H7 (cell line): ENCODE results near the gene GPR78. TPM values are rescaled to one million over a fixed set of nuclear protein-coding genes. Genes with fewer than 3 reads are reported as not detected.
A peak's percentile ranks its signal among the peaks of the same experiment; 100 is the strongest.

Experiments
- DNase-seq: peaks from one replicate; pipeline ENCODE4 v3.0.0; 2012
- H3K27me3 ChIP-seq: 2 replicates; pipeline ENCODE4 v1.6.0; 2011; ENCODE audit warnings: mild to moderate bottlenecking, low read length; ENCODE audit not compliant: control insufficient read depth, insufficient read depth
- H3K36me3 ChIP-seq: replicated peaks from 2 replicates; pipeline ENCODE4 v1.5.1; 2011; ENCODE audit warnings: low read length; ENCODE audit not compliant: control insufficient read depth, insufficient read depth
- H3K4me3 ChIP-seq: 2 replicates; pipeline ENCODE4 v1.5.1; 2011; ENCODE audit warnings: low read depth, mild to moderate bottlenecking, control low read depth, low read length, moderate library complexity; ENCODE audit not compliant: insufficient read depth
- total RNA-seq: library from RNA; depleted of rRNA; stranded (reverse); fragments of >200 nt; shearing (Covaris generic); gene quantifications from 2 replicates; pipeline ENCODE4 v1.2.3, GENCODE V29; 2014; rRNA removed

The GPR78 gene, protein sequence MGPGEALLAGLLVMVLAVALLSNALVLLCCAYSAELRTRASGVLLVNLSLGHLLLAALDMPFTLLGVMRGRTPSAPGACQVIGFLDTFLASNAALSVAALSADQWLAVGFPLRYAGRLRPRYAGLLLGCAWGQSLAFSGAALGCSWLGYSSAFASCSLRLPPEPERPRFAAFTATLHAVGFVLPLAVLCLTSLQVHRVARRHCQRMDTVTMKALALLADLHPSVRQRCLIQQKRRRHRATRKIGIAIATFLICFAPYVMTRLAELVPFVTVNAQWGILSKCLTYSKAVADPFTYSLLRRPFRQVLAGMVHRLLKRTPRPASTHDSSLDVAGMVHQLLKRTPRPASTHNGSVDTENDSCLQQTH
- total RNA-seq: 1.5 and 1.7 TPM in 2 replicates

- H3K27me3 ChIP-seq: peaks cover 10% of the 10 kb centered on the region
- peak; percentile 99 for DNase-seq
- no peaks in the 10 kb centered on the region for H3K36me3 ChIP-seq
- peak within 1 kb of the TSS; percentile 33 for H3K4me3 ChIP-seq
Observed at GRCh38 chr4:8580321-8581093, at the start of gene GPR78. Gene GPR78, plus strand, starts transcription at chr4:8580392. Its CDS starts 591 bp downstream, at chr4:8580983.

- Histone ChIP-seq H3K27me3 (no peaks in the 10 kb centered on the region), H3K36me3 (no peaks in the 10 kb centered on the region), H3K4me3 (no peak overlapping the region)
- DNase-seq: no peak
Observed at GRCh38 chr4:8532245-8532781, 47.9 kb upstream of the GPR78 start.

DNA sequence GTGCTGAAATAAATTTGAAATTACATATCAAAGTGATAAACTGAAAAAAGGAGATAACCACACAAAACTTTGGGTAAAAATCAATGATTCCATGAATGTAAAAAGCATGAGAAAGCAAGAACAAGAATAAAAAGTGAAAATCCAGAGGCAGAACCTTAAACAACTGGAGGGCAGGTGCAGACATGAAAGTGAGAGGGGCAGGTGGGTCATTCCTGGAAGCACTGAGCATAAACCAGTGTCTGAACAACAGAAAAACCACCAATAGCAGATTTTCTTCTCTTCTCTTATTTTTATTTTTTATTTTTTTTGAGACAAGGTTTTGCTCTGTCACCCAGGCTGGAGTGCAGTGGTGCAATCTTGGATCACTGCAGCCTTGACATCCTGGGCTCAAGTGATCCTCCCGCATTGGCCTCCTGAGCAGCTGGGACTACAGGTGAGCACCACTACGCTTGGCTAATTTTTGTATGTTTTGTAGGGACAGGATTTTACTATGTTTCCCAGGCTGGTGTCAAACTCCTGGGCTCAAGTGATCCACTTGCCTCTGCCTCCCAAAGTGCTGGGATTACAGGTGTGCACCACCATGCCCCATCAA lies 46.8 kb upstream of the GPR78 start:
- H3K36me3 ChIP-seq: no peaks in the 10 kb centered on the region
- no peaks in the 10 kb centered on the region for H3K27me3 ChIP-seq
- no peak overlapping the region for H3K4me3 ChIP-seq
- DNase-seq: no peak

GRCh38 chr4:8534129-8534528 lies 46.1 kb upstream of the GPR78 start:
- Histone ChIP-seq H3K36me3 (no peaks in the 10 kb centered on the region), H3K4me3 (no peak overlapping the region), H3K27me3 (no peaks in the 10 kb centered on the region)
- DNase-seq: peak; percentile 83

DNA sequence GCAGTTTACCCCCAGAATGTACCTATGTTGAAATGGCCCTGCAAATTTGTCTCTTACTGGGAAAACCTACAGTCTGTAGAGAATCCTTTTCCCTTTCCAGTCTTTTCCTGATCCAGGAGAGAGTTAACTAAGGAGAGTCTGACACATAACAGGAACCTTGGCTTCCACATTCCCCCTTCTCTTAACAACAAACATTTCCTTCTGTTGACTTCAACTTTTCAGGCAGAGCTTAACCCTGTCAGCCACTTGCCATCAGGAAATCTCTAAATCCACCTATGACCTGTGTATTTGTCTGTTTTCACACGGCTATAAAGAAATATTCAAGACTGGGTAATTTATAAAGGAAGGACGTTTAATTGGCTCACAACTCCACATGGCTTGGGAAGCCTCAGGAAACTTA lies 45.6 kb upstream of the GPR78 start:
- H3K27me3 ChIP-seq: no peaks in the 10 kb centered on the region
- H3K4me3 ChIP-seq: no peak overlapping the region
- no peaks in the 10 kb centered on the region for H3K36me3 ChIP-seq
- DNase-seq: no peak

DNA sequence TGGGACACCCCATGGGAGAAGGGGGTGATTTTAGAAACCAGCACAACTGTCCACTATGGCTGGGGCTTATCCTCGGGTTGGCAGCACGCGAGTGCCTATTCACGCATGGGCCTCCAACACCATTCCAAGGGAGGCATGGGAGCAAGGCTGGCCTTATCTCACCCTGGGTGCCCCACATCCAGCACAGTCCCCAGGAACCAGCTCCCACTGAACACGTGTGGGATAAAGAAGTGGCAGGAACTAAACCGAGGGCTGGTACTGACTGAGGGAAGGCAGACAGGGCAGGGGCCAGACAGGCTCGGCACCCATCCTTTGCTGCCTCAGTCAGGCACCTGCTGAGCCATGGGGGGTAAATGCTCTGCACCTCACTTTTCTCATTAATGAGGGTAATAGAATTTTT lies 43.7 kb upstream of the GPR78 start:
- Histone ChIP-seq H3K4me3 (no peak overlapping the region), H3K36me3 (no peaks in the 10 kb centered on the region), H3K27me3 (no peaks in the 10 kb centered on the region)
- no peak for DNase-seq

- DNase-seq: no peak
- H3K4me3 ChIP-seq: no peak overlapping the region
- no peaks in the 10 kb centered on the region for H3K27me3 ChIP-seq
- no peaks in the 10 kb centered on the region for H3K36me3 ChIP-seq
Observed at GRCh38 chr4:8537041-8537461, 43.1 kb upstream of the GPR78 start.

DNA sequence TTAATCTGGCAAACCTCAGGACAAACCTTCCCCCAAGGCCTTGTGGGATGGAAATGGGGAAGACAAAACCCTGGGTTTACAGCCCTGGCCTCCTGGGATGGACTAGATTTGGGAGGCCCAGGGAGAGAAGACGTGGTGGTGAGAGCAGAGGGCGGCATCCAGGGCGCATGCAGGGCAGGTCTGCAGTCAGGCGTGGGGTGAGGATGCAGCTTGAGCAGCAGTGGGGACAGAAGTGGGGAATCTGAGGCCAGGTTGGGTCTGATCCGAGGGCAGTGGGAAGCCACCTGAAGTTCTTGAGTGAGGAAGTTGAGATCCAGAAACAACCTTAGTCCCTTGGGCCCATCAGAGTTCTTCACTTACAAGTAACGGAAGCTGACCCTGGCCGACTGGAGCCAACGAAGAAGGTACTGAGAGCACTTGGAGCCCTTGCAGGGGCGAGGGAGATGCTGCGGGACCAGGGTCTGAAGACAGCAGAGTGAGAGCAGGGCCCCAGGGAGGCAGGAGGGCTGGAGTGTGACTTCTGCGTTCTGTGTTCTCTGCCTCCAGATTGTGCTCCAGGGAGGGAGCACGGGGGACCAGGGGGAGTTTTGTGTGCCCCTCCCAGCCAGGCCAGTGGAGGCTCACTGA lies 42.0 kb upstream of the GPR78 start:
- Histone ChIP-seq H3K4me3 (no peak overlapping the region), H3K27me3 (no peaks in the 10 kb centered on the region), H3K36me3 (no peaks in the 10 kb centered on the region)
- DNase-seq: no peak

- Histone ChIP-seq H3K4me3 (no peak overlapping the region), H3K36me3 (no peaks in the 10 kb centered on the region), H3K27me3 (no peaks in the 10 kb centered on the region)
- no peak for DNase-seq
Observed at GRCh38 chr4:8538703-8539567, 41.3 kb upstream of the GPR78 start.

DNA sequence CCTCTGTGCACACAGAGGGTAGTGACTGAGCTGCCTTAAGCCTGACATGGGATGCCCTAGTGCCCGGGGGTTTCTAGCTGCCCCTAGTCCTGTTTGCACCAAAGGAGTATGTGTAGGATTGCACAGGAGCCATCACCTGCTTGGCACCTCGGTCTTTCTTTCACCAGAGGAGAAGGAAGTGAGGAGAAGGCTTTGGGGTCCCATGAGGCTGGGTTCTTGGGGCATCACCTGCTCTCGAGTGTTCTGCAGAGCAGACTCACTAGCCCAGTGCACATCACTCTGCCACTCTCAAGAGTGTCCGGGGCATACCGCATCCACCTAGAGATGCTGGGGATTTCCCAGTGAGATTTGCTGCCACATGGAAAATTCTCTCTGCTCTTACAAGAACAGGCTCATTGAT lies 40.5 kb upstream of the GPR78 start:
- Histone ChIP-seq H3K4me3 (no peak overlapping the region), H3K36me3 (no peaks in the 10 kb centered on the region), H3K27me3 (no peaks in the 10 kb centered on the region)
- DNase-seq: no peak

DNA sequence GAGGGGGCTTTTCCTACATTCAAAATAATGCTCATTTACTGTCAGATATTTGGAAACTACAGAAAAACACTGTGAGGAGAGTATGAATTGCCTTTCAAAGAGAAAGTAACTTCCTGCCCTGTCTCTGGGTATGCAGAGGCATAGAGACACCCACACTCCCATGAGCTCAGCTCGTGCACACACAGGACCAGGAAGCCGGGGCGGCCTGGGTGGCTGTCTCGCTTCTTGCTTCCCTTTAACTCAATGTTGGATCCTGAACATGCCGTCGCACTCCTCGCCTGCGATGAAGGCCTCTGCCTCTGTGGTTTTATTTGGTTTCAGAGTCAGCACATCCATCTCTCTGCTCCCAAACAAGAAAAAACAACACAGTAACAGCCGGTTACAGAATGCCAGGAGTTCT lies 40.1 kb upstream of the GPR78 start:
- H3K27me3 ChIP-seq: no peaks in the 10 kb centered on the region
- no peaks in the 10 kb centered on the region for H3K36me3 ChIP-seq
- no peak overlapping the region for H3K4me3 ChIP-seq
- DNase-seq: no peak

DNA sequence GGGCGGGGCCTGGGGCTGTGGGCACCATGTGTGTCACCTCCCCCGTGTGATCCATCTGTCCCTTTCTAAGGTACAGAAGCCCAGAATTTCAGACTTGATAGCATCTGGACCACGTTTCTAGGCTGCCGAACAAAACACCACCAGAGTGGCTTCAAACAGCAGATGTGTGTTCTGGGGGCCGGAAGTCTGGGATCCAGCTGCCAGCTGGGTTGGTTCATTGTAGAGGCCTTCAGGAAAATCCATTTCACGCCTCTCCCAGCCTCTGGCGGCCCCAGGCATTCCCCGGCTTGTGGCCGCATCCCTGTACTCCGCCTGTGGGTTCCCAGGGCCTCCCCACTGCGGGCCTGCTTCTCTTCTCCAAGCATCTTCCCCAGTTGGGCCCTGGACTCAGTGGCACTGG lies 39.6 kb upstream of the GPR78 start:
- no peak overlapping the region for H3K4me3 ChIP-seq
- no peaks in the 10 kb centered on the region for H3K36me3 ChIP-seq
- DNase-seq: no peak
- no peaks in the 10 kb centered on the region for H3K27me3 ChIP-seq

GRCh38 chr4:8540991-8541390 lies 39.2 kb upstream of the GPR78 start:
- Histone ChIP-seq H3K36me3 (no peaks in the 10 kb centered on the region), H3K4me3 (no peak overlapping the region), H3K27me3 (no peaks in the 10 kb centered on the region)
- DNase-seq: no peak
